Measurements from ENCODE around the gene GUCY2D. TPM values are rescaled to one million over a fixed set of nuclear protein-coding genes. Genes with fewer than 3 reads are reported as not detected.

GUCY2D gene
- total RNA-seq, 2 experiments from 2014 or later: not detected

GRCh38 chr17:7977039-7977438, 25.4 kb upstream of the GUCY2D start:
- H3K27ac Mint-ChIP-seq: no peak overlapping the region
- ChIA-PET CTCF (interaction anchor here (0.9 kb wide), 1 partner anchor 13 kb away, joined by 4 read pairs; no protein-coding TSS in a partner anchor), POLR2A (no interaction called here)
- peaks cover 19% of the 10 kb centered on the region for H3K9me3 Mint-ChIP-seq
- H3K27me3 Mint-ChIP-seq: peaks cover 22% of the 10 kb centered on the region
- no peak for DNase-seq
- H3K4me3 Mint-ChIP-seq: no peak overlapping the region
- H3K36me3 Mint-ChIP-seq (ENCODE audit: low read depth): peaks cover 20% of the 10 kb centered on the region
- peaks cover 11% of the 10 kb centered on the region for H3K4me1 Mint-ChIP-seq

DNA sequence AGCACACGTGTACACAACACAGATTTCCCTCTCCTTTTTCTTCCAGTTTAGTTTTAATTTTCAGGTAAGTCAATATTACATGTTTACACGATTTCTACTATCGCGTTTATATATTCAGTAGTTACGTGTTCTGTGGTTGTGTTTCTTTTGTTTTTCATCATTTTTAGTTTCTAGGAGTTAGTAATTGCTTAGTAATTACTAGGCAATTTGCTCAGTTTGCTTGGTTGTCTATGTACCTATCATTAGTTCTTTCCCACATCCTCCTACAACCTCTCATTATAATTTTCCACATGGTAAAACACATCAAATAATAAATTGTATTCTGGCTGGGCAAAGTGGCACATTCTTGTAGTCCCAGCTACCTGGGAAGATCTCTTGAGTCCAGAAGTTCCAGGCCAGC, 24.6 kb upstream of the GUCY2D start:
- Mint-ChIP-seq H3K27me3 (peaks cover 20% of the 10 kb centered on the region), H3K9me3 (peaks cover 19% of the 10 kb centered on the region), H3K4me3 (no peak overlapping the region), H3K36me3 (ENCODE audit: low read depth) (peaks cover 20% of the 10 kb centered on the region), H3K27ac (no peak overlapping the region), H3K4me1 (peaks cover 18% of the 10 kb centered on the region)
- ChIA-PET POLR2A (no interaction called here), CTCF (interaction anchor here (0.7 kb wide), 1 partner anchor 64 kb away, joined by 3 read pairs; no protein-coding TSS in a partner anchor)
- no peak for DNase-seq

GRCh38 chr17:7982173-7982572, 20.2 kb upstream of the GUCY2D start:
- peaks cover 3% of the 10 kb centered on the region for H3K36me3 Mint-ChIP-seq (ENCODE audit: low read depth)
- DNase-seq: peak; percentile 24
- peaks cover 18% of the 10 kb centered on the region for H3K4me1 Mint-ChIP-seq
- no peak overlapping the region for H3K4me3 Mint-ChIP-seq
- POLR2A ChIA-PET: interaction anchor here (1.1 kb wide), 1 partner anchor 50 kb away, joined by 3 read pairs; no protein-coding TSS in a partner anchor
- CTCF ChIA-PET: interaction anchor here (1.0 to 3.7 kb wide), 2 partner anchors 48 to 69 kb away, joined by 6 to 18 read pairs; no protein-coding TSS in a partner anchor
- peaks cover 15% of the 10 kb centered on the region for H3K27me3 Mint-ChIP-seq
- H3K27ac Mint-ChIP-seq: no peak overlapping the region
- H3K9me3 Mint-ChIP-seq: peaks cover 1% of the 10 kb centered on the region

GRCh38 chr17:7982666-7983065, 19.7 kb upstream of the GUCY2D start:
- H3K4me3 Mint-ChIP-seq: no peak overlapping the region
- ChIA-PET CTCF (interaction anchor here (1.0 to 3.7 kb wide), 3 partner anchors 10 to 70 kb away, joined by 3 to 18 read pairs (median 6); no protein-coding TSS in a partner anchor), POLR2A (interaction anchor here (1.1 to 1.8 kb wide), 2 partner anchors 50 to 67 kb away, joined by 3 to 6 read pairs; partner anchors contain the start of gene RNF227)
- no peaks in the 10 kb centered on the region for H3K9me3 Mint-ChIP-seq
- no peak overlapping the region for H3K27ac Mint-ChIP-seq
- H3K36me3 Mint-ChIP-seq (ENCODE audit: low read depth): peaks cover 2% of the 10 kb centered on the region
- no peak for DNase-seq
- H3K27me3 Mint-ChIP-seq: peaks cover 19% of the 10 kb centered on the region
- peaks cover 17% of the 10 kb centered on the region for H3K4me1 Mint-ChIP-seq

GRCh38 chr17:7984904-7985303, 17.5 kb upstream of the GUCY2D start:
- CTCF ChIA-PET: interaction anchor here (1.2 to 6.7 kb wide), 3 partner anchors 51 to 150 kb away, joined by 4 to 81 read pairs (median 18); no protein-coding TSS in a partner anchor
- DNase-seq: no peak

GRCh38 chr17:7987112-7987893, 15.1 kb upstream of the GUCY2D start:
- ChIA-PET POLR2A (interaction anchor here (4.7 to 8.0 kb wide), 2 partner anchors 55 to 71 kb away, joined by 38 to 54 read pairs; partner anchors contain the start of genes CNTROB, RNF227 and TRAPPC1), CTCF (interaction anchor here (0.7 to 6.7 kb wide), 12 partner anchors 14 to 243 kb away, joined by 3 to 104 read pairs (median 6); partner anchors contain the start of gene RNF227)
- Mint-ChIP-seq H3K27ac (no peak overlapping the region), H3K27me3 (peaks cover 11% of the 10 kb centered on the region), H3K9me3 (no peaks in the 10 kb centered on the region), H3K36me3 (ENCODE audit: low read depth) (no peaks in the 10 kb centered on the region), H3K4me3 (no peak overlapping the region), H3K4me1 (peaks cover 31% of the 10 kb centered on the region)
- no peak for DNase-seq

More at GRCh38 chr17:7984904-7985303, 17.5 kb upstream of the GUCY2D start:
- no peaks in the 10 kb centered on the region for H3K36me3 Mint-ChIP-seq (ENCODE audit: low read depth)
- H3K4me3 Mint-ChIP-seq: no peak overlapping the region
- H3K27me3 Mint-ChIP-seq: peaks cover 13% of the 10 kb centered on the region
- POLR2A ChIA-PET: no interaction called here
- no peak overlapping the region for H3K27ac Mint-ChIP-seq
- H3K4me1 Mint-ChIP-seq: peaks cover 23% of the 10 kb centered on the region
- no peaks in the 10 kb centered on the region for H3K9me3 Mint-ChIP-seq

GRCh38 chr17:7988750-7989178, 13.7 kb upstream of the GUCY2D start:
- Mint-ChIP-seq H3K4me3 (no peak overlapping the region), H3K4me1 (peaks cover 28% of the 10 kb centered on the region), H3K36me3 (ENCODE audit: low read depth) (no peaks in the 10 kb centered on the region), H3K27ac (no peak overlapping the region), H3K9me3 (no peaks in the 10 kb centered on the region), H3K27me3 (peaks cover 8% of the 10 kb centered on the region)
- peak; percentile 45 for DNase-seq
- ChIA-PET POLR2A (interaction anchor here (0.9 to 8.0 kb wide), 6 partner anchors 23 to 128 kb away, joined by 3 to 54 read pairs (median 8); partner anchors contain the start of genes CNTROB, RNF227 and TRAPPC1), CTCF (interaction anchor here (0.6 to 6.7 kb wide), 22 partner anchors 8 to 245 kb away, joined by 3 to 104 read pairs (median 8); partner anchors contain the start of genes CNTROB, GUCY2D, KCNAB3 and NAA38)

GRCh38 chr17:7989781-7990655, 12.4 kb upstream of the GUCY2D start:
- Mint-ChIP-seq H3K27me3 (peaks cover 10% of the 10 kb centered on the region), H3K4me1 (peaks cover 28% of the 10 kb centered on the region), H3K4me3 (peak overlapping the region; percentile 72), H3K27ac (peak overlapping the region; percentile 75), H3K36me3 (ENCODE audit: low read depth) (no peaks in the 10 kb centered on the region), H3K9me3 (no peaks in the 10 kb centered on the region)
- ChIA-PET POLR2A (interaction anchor here (0.7 to 8.0 kb wide), 15 partner anchors 10 to 303 kb away, joined by 3 to 54 read pairs (median 3); partner anchors contain the start of genes CNTROB, CYB5D1, NAA38 and RNF227), CTCF (interaction anchor here (0.7 to 6.7 kb wide), 46 partner anchors 9 to 246 kb away, joined by 3 to 104 read pairs (median 6); partner anchors contain the start of genes CNTROB, GUCY2D, KCNAB3 and NAA38)
- peak; percentile 92 for DNase-seq

DNA sequence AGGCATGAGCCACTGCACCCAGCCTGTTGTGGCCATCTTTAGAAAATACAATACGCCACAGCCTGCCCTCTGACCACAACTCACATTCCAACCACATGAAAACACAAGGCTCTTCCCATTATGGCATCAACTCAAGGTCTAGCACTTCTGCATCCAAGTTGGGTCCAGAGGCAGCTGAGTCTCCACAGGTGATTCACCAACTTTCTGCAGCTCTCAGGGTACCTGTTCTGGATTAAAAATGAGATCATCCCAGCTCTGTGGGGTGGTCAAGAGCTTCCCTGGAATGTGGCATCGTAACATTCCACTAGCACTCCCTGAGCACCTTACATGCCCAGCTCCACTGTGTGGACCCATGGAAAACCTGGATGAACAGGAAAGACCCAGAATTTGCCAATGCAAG, 9.9 kb upstream of the GUCY2D start:
- Mint-ChIP-seq H3K4me1 (peaks cover 31% of the 10 kb centered on the region), H3K27ac (no peak overlapping the region), H3K36me3 (ENCODE audit: low read depth) (no peaks in the 10 kb centered on the region), H3K27me3 (peaks cover 17% of the 10 kb centered on the region), H3K9me3 (no peaks in the 10 kb centered on the region), H3K4me3 (no peak overlapping the region)
- ChIA-PET POLR2A (interaction anchor here (1.0 to 8.0 kb wide), 3 partner anchors 60 to 80 kb away, joined by 3 to 54 read pairs (median 3); partner anchors contain the start of genes CNTROB and TRAPPC1), CTCF (interaction anchor here (1.0 to 1.6 kb wide), 5 partner anchors 9 to 130 kb away, joined by 3 to 6 read pairs (median 5); partner anchors contain the start of gene GUCY2D)
- no peak for DNase-seq

DNA sequence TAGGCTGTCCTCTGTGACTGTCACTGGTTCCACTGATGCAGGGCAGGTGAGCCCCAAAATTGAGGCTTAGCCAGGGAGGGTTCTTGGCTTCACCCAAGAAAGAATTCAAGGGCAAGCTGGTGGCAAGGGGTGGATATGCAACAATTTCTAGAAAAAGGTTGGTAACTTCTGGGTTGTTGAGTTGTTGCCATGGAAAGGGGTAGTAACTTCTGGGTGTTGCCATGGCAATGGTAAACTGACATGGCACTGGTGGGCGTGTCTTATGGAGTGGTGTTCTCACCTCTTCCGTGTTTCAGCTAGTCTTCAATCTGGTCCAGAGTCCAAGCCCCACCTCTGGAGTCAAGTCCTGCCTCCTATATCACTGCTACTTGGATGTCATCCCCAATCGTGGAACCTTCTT, 9.5 kb upstream of the GUCY2D start:
- ChIA-PET CTCF (interaction anchor here (0.6 to 1.6 kb wide), 7 partner anchors 9 to 136 kb away, joined by 3 to 6 read pairs (median 4); partner anchors contain the start of genes GUCY2D, NAA38 and RNF227), POLR2A (interaction anchor here (1.0 to 8.0 kb wide), 3 partner anchors 61 to 80 kb away, joined by 3 to 54 read pairs (median 3); partner anchors contain the start of genes CNTROB and TRAPPC1)
- no peaks in the 10 kb centered on the region for H3K9me3 Mint-ChIP-seq
- H3K36me3 Mint-ChIP-seq (ENCODE audit: low read depth): no peaks in the 10 kb centered on the region
- peaks cover 16% of the 10 kb centered on the region for H3K27me3 Mint-ChIP-seq
- DNase-seq: no peak
- H3K4me1 Mint-ChIP-seq: peaks cover 31% of the 10 kb centered on the region
- no peak overlapping the region for H3K4me3 Mint-ChIP-seq
- H3K27ac Mint-ChIP-seq: no peak overlapping the region

GRCh38 chr17:7993972-7994589, 8.3 kb upstream of the GUCY2D start:
- DNase-seq: no peak
- Mint-ChIP-seq H3K27me3 (peaks cover 22% of the 10 kb centered on the region), H3K27ac (no peak overlapping the region), H3K36me3 (ENCODE audit: low read depth) (no peaks in the 10 kb centered on the region), H3K4me1 (peaks cover 28% of the 10 kb centered on the region), H3K4me3 (no peak overlapping the region), H3K9me3 (no peaks in the 10 kb centered on the region)
- ChIA-PET POLR2A (no interaction called here), CTCF (interaction anchor here (1.3 kb wide), 1 partner anchor 8 kb away, joined by 4 read pairs; the partner anchor contains the start of gene GUCY2D)

Data from activated CD4-positive, alpha-beta memory T cell treated with anti-CD3 and anti-CD28 coated beads, Interleukin-2, amount 10 ng/mL, durations not matched to agents 7 days and 5 days (primary cell).